Measurements from ENCODE around the gene ANKRD53. TPM values are rescaled to one million over a fixed set of nuclear protein-coding genes. Genes with fewer than 3 reads are reported as not detected.

Gene ANKRD53
- polyA plus RNA-seq, 1 donor from 2014 or later, result not detected

GRCh38 chr2:70982971-70983370, 4.5 kb downstream of the ANKRD53 start:
- H3K27ac ChIP-seq (ENCODE audit: low read length), result no peak overlapping the region
- no peak overlapping the region for H3K4me2 ChIP-seq (ENCODE audit: low read length)
- no peak overlapping the region for H3K9ac ChIP-seq (ENCODE audit: low read length)
- no peaks in the 10 kb centered on the region for H3K9me3 ChIP-seq (ENCODE audit: low read length)
- H3K36me3 ChIP-seq (ENCODE audit: insufficient read depth, low read length), result peaks cover 8% of the 10 kb centered on the region
- peaks cover 12% of the 10 kb centered on the region for H3K27me3 ChIP-seq (ENCODE audit: insufficient read depth, low read depth, low read length)
- no peak overlapping the region for H3K4me3 ChIP-seq (ENCODE audit: low read length)
- H2AFZ ChIP-seq (ENCODE audit: low read depth, low read length), result no peak overlapping the region
- H4K20me1 ChIP-seq (ENCODE audit: insufficient read depth), result no peaks in the 10 kb centered on the region
- TF ChIP-seq SMC3 (conservative IDR thresholded peaks at IDR 0.05; ENCODE audit: poor library complexity) (no peak), EP300 (conservative IDR thresholded peaks at IDR 0.05; ENCODE audit: poor library complexity, severe bottlenecking) (no peak), RAD21 (conservative IDR thresholded peaks at IDR 0.05) (no peak), EZH2 (IDR thresholded peaks at IDR 0.05; ENCODE audit: borderline replicate concordance, insufficient read depth, low read length, poor library complexity, severe bottlenecking) (no peak)
- TF ChIP-seq, protein P1, sequence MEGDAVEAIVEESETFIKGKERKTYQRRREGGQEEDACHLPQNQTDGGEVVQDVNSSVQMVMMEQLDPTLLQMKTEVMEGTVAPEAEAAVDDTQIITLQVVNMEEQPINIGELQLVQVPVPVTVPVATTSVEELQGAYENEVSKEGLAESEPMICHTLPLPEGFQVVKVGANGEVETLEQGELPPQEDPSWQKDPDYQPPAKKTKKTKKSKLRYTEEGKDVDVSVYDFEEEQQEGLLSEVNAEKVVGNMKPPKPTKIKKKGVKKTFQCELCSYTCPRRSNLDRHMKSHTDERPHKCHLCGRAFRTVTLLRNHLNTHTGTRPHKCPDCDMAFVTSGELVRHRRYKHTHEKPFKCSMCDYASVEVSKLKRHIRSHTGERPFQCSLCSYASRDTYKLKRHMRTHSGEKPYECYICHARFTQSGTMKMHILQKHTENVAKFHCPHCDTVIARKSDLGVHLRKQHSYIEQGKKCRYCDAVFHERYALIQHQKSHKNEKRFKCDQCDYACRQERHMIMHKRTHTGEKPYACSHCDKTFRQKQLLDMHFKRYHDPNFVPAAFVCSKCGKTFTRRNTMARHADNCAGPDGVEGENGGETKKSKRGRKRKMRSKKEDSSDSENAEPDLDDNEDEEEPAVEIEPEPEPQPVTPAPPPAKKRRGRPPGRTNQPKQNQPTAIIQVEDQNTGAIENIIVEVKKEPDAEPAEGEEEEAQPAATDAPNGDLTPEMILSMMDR (IDR thresholded peaks at IDR 0.05; ENCODE audit: poor library complexity, severe bottlenecking), result no peak
- no peaks in the 10 kb centered on the region for H3F3A ChIP-seq (ENCODE audit: insufficient read depth, low read length, poor library complexity, severe bottlenecking)
- H3K79me2 ChIP-seq (replicated peaks; ENCODE audit: insufficient read depth, low read length), result no peaks in the 10 kb centered on the region
- no peaks in the 10 kb centered on the region for H3K9me2 ChIP-seq (ENCODE audit: insufficient read depth, low read length)

DNA sequence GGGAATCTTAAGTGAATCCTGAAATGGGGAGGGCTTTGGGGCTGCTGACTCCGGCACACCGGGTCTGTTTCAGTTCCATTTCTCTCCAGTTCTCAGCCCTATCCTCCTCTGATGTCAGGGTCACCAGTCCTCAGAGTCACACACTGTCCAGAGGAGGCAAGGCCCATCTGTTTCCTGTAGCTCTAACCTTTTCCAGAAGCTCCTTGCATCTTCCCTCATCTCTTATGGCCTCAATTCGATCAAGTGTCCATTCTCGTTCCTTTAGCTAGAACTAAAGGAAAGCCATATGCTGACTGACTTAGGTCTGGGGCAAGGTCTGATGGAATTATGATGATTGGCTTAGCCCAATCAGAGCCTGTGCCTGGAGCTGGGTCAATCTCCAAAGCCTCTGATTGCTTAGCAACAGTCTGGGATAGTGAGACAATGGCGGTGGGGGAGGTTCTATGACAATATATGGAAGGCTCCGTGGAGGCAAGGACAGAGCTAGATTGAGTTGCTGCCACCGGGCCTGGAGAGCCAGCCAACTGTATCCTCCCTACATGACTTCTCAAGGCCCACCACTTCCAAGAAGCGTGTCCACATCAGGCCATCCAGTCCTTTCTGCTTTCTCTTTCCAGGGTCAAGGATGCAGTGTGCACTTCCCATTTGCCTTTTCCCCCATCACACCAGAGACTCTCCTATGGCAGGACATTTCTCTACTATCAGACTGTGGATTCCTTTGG, 5.2 kb downstream of the ANKRD53 start:
- no peaks in the 10 kb centered on the region for H3K79me2 ChIP-seq (replicated peaks; ENCODE audit: insufficient read depth, low read length)
- H3K27ac ChIP-seq (ENCODE audit: low read length), result no peak overlapping the region
- no peak overlapping the region for H3K4me2 ChIP-seq (ENCODE audit: low read length)
- H3K9me2 ChIP-seq (ENCODE audit: insufficient read depth, low read length), result no peaks in the 10 kb centered on the region
- no peaks in the 10 kb centered on the region for H3K9me3 ChIP-seq (ENCODE audit: low read length)
- H3K9ac ChIP-seq (ENCODE audit: low read length), result no peak overlapping the region
- H3F3A ChIP-seq (ENCODE audit: insufficient read depth, low read length, poor library complexity, severe bottlenecking), result no peaks in the 10 kb centered on the region
- peaks cover 8% of the 10 kb centered on the region for H3K36me3 ChIP-seq (ENCODE audit: insufficient read depth, low read length)
- no peak overlapping the region for H2AFZ ChIP-seq (ENCODE audit: low read depth, low read length)
- no peaks in the 10 kb centered on the region for H4K20me1 ChIP-seq (ENCODE audit: insufficient read depth)
- TF ChIP-seq SMC3 (conservative IDR thresholded peaks at IDR 0.05; ENCODE audit: poor library complexity), result no peak
- TF ChIP-seq EP300 (conservative IDR thresholded peaks at IDR 0.05; ENCODE audit: poor library complexity, severe bottlenecking), result no peak
- no peak for TF ChIP-seq REST (IDR thresholded peaks at IDR 0.05; ENCODE audit: borderline replicate concordance)
- TF ChIP-seq RAD21 (conservative IDR thresholded peaks at IDR 0.05), result no peak
- H3K27me3 ChIP-seq (ENCODE audit: insufficient read depth, low read depth, low read length), result peaks cover 7% of the 10 kb centered on the region
- no peak overlapping the region for H3K4me3 ChIP-seq (ENCODE audit: low read length)

DNA sequence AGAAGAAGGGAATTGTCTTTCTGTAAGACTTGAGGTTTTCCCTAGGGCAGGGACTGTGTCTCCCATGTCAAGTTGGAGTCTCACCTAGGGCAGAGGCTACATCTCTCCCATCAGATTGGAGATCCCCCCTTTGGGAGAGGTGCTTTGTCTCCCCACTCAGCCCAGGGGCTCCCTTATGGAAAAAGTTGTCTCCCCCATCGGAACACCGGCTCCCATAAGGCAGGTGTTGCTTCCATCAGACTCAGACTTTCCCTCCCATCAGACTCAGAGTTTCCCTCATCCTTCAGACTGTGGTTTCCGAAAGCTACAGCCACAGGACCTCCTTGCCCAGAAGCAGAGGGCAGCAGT, 5.8 kb downstream of the ANKRD53 start:
- H3K9me3 ChIP-seq (ENCODE audit: low read length), result no peaks in the 10 kb centered on the region
- peaks cover 8% of the 10 kb centered on the region for H3K36me3 ChIP-seq (ENCODE audit: insufficient read depth, low read length)
- no peak overlapping the region for H3K4me2 ChIP-seq (ENCODE audit: low read length)
- no peaks in the 10 kb centered on the region for H3K79me2 ChIP-seq (replicated peaks; ENCODE audit: insufficient read depth, low read length)
- H3K27ac ChIP-seq (ENCODE audit: low read length), result no peak overlapping the region
- peaks cover 1% of the 10 kb centered on the region for H3K27me3 ChIP-seq (ENCODE audit: insufficient read depth, low read depth, low read length)
- H4K20me1 ChIP-seq (ENCODE audit: insufficient read depth), result no peaks in the 10 kb centered on the region
- H3F3A ChIP-seq (ENCODE audit: insufficient read depth, low read length, poor library complexity, severe bottlenecking), result no peaks in the 10 kb centered on the region
- no peak for TF ChIP-seq POLR2AphosphoS5 (IDR thresholded peaks at IDR 0.05)
- TF ChIP-seq EP300 (conservative IDR thresholded peaks at IDR 0.05; ENCODE audit: poor library complexity, severe bottlenecking), result no peak
- no peak for TF ChIP-seq RAD21 (conservative IDR thresholded peaks at IDR 0.05)
- no peak overlapping the region for H3K4me3 ChIP-seq (ENCODE audit: low read length)
- no peak overlapping the region for H2AFZ ChIP-seq (ENCODE audit: low read depth, low read length)
- H3K9ac ChIP-seq (ENCODE audit: low read length), result no peak overlapping the region
- no peaks in the 10 kb centered on the region for H3K9me2 ChIP-seq (ENCODE audit: insufficient read depth, low read length)

Data from neural cell (in vitro differentiated cells).